Kidney (tissue), 14 donors: ENCODE measurements around the gene KLHL29. TPM values are rescaled to one million over a fixed set of nuclear protein-coding genes. Genes with fewer than 3 reads are reported as not detected.

ENCODE experiments used
- DNase-seq, 5 donors: peaks; one replicate each; pipeline ENCODE4 v3.0.0-alpha.2; 2013 to 2020
- FAIRE-seq: peaks from 2 replicates; lab custom pipeline; 2012; peaks lifted over from hg19 to GRCh38; lab: Jason Lieb, UNC
- H3K27ac ChIP-seq, 2 donors: one replicate each; pipeline ENCODE4 v1.7.0; 2013; ENCODE audit warnings: low read depth in 2 of 2, low read length in 2 of 2, inconsistent platforms in 1 of 2
- H3K27me3 ChIP-seq: one replicate; pipeline ENCODE4 v1.7.1; 2013; ENCODE audit warnings: low read length, inconsistent platforms; ENCODE audit not compliant: control insufficient read depth, insufficient read depth
- H3K36me3 ChIP-seq, 3 donors: one replicate each; pipeline versions ENCODE4 v1.7.0 to v1.7.1; 2013; ENCODE audit warnings: low read length in 3 of 3, control low read depth in 1 of 3, inconsistent platforms in 1 of 3; ENCODE audit not compliant: insufficient read depth in 3 of 3, control insufficient read depth in 2 of 3
- H3K4me1 ChIP-seq, 3 donors: one replicate each; pipeline versions ENCODE4 v1.7.0 to v1.7.1; 2013; ENCODE audit warnings: low read length in 3 of 3, inconsistent platforms in 1 of 3, low read depth in 1 of 3; ENCODE audit not compliant: control insufficient read depth in 2 of 3, insufficient read depth in 2 of 3
- H3K4me3 ChIP-seq, 3 donors: one replicate each; pipeline versions ENCODE4 v1.7.0 to v1.8.1; 2013; ENCODE audit warnings: low read length in 3 of 3, control low read depth in 1 of 3, inconsistent platforms in 1 of 3
- H3K9ac ChIP-seq, 3 donors: one replicate each; pipeline versions ENCODE4 v1.7.0 to v1.7.1; 2013; ENCODE audit warnings: low read length in 3 of 3, control low read depth in 1 of 3, inconsistent platforms in 1 of 3
- H3K9me3 ChIP-seq, 3 donors: one replicate each; pipeline versions ENCODE4 v1.7.0 to v1.7.1; 2013; ENCODE audit warnings: low read length in 3 of 3, control low read depth in 1 of 3, inconsistent platforms in 1 of 3; ENCODE audit not compliant: control insufficient read depth in 2 of 3, insufficient read depth in 1 of 3
- CTCF ChIP-seq: IDR thresholded peaks from 3 replicates; pipeline ENCODE4 v1.5.1; 2012; ENCODE audit warnings: mild to moderate bottlenecking, moderate library complexity, borderline replicate concordance; ENCODE audit not compliant: insufficient read depth; ENCODE audit errors: extremely low read depth
- intact Hi-C: fragments of 100-400 bp; cut with DNase I; formaldehyde crosslinking; loops from one replicate; pipeline ENCODE4 v1.11.1; 2022
- polyA plus RNA-seq: library from polyadenylated mRNA; stranded (reverse); fragments of 350-450 nt; fragmentation: Illumina TruSeq; extraction: RNeasy Lipid Tissue Mini Kit (QIAGEN cat#74804); gene quantifications from one replicate; pipeline ENCODE4 v1.2.3, GENCODE V29; 2014; ENCODE audit warnings: low read depth, low replicate concordance; ENCODE audit not compliant: insufficient read depth
- total RNA-seq: library from RNA; stranded (reverse); fragmentation: NEBNext Ultra II Directional; extraction: Animal tissue kit (Norgen Biotek cat#: 25700); gene quantifications from one replicate; pipeline ENCODE4 v1.2.1, GENCODE V29; 2021
- donor health status: control.
- donor health status: control.
- donor health status: control.
- donor health status: control.
- donor health status: control.
- donor health status: DM: yes; HTN: yes; CAD: no.
- donor health status: Normal renal cell carcinoma (clear cell type).

KLHL29 gene
- total and polyA plus RNA-seq, 2 donors from 2014 or later: 1.5 to 10.5 TPM

- Histone ChIP-seq H3K4me3 (no peak overlapping the region), H3K36me3 (no peaks in the 10 kb centered on the region), H3K27ac (no peak overlapping the region), H3K9ac (no peak overlapping the region), H3K27me3 (no peaks in the 10 kb centered on the region), H3K4me1 (peaks cover 0 to 3% (median 2%) of the 10 kb centered on the region in 3 donors), H3K9me3 (no peaks in the 10 kb centered on the region)
- no peak for TF ChIP-seq CTCF
- intact Hi-C loops: no loop called here
- no peak for DNase-seq
- no peak for FAIRE-seq
Measured at GRCh38 chr2:23356711-23357110, 28.3 kb upstream of the KLHL29 start.

GRCh38 chr2:23359631-23360567 is 25.1 kb upstream of the KLHL29 start:
- no peaks in the 10 kb centered on the region for H3K27me3 ChIP-seq
- H3K27ac ChIP-seq: peak overlapping the region; percentile 33 to 61
- no peaks in the 10 kb centered on the region for H3K9me3 ChIP-seq
- no peak for TF ChIP-seq CTCF
- no peaks in the 10 kb centered on the region for H3K36me3 ChIP-seq
- DNase-seq (no peak), FAIRE-seq (no peak)
- H3K4me3 ChIP-seq: peak overlapping the region in 2 of 3 donors; percentile 30 to 43
- intact Hi-C loops: no loop called here
- no peak overlapping the region for H3K9ac ChIP-seq
- peaks cover 0 to 3% (median 0%) of the 10 kb centered on the region in 3 donors for H3K4me1 ChIP-seq

DNA sequence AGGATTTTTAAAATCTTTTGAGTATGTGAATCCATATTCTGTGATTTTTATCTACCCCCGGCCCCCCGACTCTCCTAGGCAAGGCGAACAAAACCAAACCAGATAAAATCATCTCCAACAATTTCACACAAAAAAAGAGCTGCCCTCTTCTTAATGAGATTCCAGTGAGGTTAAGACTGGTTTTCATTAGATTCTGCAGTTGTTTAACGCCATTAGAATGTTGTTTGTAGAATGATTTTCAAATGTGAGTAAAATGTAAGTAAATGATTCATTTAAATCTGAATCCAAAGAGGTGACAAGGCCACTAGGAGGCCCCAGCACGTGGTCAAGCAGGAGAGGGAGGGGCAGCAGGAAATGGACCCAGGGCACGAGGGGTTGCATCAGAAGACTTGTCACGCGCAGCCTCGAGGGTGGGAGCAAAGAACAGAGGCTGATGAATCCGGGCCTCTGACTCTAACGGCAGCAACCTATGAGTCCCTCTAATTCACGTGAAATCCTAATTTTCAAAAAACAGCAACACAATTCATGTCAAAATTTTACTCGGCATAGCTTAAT is 24.3 kb upstream of the KLHL29 start:
- peak overlapping the region in 1 of 3 donors; percentile 30 for H3K4me3 ChIP-seq
- DNase-seq (peak in 3 of 5 donors; percentile 34 to 57 (median 48)), FAIRE-seq (peak; percentile 17)
- H3K27me3 ChIP-seq: no peaks in the 10 kb centered on the region
- no peak for TF ChIP-seq CTCF
- peaks cover 0 to 3% (median 0%) of the 10 kb centered on the region in 3 donors for H3K4me1 ChIP-seq
- intact Hi-C loops: no loop called here
- H3K27ac ChIP-seq: peak overlapping the region; percentile 33 to 61
- H3K36me3 ChIP-seq: no peaks in the 10 kb centered on the region
- H3K9ac ChIP-seq: no peak overlapping the region
- no peaks in the 10 kb centered on the region for H3K9me3 ChIP-seq
